ENCODE results near the gene AIG1.

GRCh38 chr6:143221698-143222097 is 161.0 kb downstream of the AIG1 start:
- TF ChIP-seq CTCF (IDR thresholded peaks at IDR 0.05; ENCODE audit: insufficient read depth, low read depth, low read length) (no peak), EZH2 (IDR thresholded peaks at IDR 0.05; ENCODE audit: insufficient read depth, low read length) (no peak)
